ENCODE results near the gene RNF34.

Gene RNF34

DNA sequence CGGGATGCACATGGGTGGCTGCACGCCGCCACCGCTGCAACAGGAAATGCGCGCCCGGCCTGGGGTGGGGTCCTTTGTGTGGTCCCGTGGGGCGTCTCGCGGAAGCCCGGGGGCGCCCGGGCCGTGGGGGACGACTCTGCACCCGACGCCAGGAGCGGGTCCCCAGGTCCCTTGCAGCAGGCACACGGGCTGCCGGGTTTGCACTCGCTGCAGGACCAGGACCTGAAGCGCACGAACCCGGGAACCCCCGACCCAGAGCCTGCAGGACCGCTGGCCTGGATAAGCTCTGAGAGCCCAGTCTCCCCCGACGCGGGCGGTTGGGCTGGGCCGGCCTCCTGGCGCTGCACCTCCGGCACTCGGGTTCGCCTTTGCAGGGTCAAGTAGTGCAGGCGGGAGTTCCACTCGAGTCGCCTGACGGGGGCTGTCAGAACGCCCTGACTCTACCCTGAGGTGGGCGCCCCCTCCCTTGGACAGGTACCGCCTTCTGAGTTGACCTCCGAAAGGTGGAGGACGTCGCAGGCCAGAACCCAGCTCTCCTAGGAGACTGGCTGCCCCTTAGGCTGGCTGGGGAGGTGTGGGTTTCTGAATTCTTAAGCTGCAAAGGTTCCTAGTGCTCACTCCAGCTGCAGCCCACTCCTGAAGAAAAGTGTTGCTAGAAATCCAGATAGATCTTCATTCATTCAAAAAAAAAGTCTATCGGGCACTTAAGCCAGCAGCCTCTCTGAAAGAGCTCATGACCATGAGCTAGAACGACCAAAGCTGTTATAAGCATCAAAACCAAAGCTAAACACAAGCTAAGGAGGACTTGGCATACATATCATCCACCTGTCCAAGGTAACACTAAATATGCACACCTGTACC lies 68.0 kb downstream of the RNF34 start:
- DNase-seq = no peak

DNA sequence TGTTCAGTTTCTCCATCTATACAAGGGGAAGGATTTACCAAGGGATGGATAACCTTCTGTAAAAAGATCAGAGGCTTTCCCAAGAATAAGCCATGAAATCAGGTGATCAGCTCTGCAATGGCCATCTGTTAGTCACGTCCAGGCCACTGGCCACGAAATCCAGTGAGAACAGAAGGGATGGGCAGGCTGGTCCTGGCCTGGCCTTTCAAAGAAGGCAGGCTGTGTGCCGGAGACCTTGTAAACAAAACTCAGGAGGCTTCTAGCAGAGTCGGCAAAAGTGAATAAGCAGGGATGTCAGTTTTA lies 68.5 kb downstream of the RNF34 start:
- no peak for DNase-seq

DNA sequence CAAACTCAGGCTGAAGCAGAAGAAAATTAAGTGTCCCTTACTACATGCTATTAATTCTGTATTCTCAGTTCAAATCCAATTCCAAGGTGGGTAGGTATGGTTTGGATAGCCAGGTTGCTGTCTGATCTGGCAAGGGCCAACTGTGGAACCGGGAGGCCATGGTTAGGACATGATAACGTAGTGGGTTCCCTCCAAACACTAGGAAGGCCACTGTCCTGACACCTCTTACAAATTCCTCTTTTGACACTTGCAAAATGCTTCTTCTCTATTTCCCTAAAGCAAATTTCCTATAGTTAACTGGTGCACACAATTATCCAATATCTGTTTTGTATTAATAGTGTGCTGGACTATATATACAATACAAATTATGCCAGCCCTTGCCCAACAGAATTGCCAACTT lies 70.8 kb downstream of the RNF34 start:
- no peak for DNase-seq

DNA sequence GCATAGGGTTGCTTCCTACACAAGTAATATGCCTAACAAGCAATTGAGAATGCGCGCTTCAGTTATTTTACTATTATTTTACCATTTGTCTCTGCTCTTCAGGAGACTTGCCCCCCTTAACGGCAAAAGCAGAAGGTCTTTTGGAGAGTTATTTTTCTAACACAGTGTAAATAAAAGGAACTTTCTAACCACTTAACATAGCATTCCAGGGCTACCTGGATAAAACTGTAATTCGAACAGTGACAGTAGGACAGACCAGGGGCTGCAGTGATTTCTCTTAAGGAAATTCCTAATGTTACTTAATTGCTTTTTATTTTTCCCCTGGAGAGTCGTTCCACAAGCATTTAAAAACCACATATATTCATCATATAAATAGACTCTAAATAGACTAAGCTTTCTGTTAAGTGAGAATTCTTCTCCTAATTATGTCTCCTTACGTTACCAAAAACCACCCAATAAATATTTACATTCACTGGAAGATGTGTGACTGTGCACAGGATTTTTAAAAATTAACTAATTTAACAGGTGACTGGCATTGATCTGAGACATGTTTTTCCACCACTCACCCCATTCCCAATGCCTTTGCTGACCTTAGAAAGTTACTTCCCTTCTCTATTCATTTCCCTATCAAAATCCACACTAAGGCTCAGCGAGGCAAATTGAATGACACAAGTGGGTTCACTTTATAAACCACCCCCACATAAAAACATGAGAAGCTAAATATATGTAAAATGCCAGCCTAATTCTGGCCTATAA lies 72.4 kb downstream of the RNF34 start:
- DNase-seq = no peak
